ENCODE data around the gene OR2A5.

DNA sequence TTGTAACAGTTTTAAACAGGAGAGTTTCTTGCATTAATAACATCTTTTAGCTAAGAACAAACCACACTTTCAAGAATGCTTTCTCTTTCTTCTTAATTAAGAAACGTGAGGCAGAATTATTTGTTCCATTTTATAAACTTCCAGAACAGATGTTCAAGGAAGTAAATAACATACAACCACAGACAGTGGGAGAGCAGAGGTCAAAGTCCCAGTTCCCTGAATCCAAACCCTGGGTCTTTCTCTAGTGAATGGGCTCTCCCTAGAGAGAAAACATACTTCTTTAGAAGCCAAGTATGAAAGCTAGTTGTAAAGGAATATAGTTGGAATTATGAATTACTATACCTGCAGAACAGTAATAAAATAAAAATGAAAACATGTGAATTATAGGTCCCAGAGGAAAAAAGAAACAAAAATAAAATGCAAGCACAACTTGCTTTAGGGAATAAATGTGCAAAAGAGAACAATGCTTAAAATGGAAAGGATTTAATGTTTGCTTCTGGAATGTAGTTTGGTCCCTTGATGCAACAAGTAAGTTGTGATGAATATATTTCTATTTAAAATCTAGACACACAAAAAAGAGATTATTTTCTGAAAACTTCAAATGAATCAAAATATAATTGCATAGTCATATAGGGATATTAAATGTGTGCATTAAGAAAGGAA lies 42.6 kb upstream of the OR2A5 start:
- no peak for TF ChIP-seq POLR2A (IDR thresholded peaks at IDR 0.05)
- TF ChIP-seq, protein P1, sequence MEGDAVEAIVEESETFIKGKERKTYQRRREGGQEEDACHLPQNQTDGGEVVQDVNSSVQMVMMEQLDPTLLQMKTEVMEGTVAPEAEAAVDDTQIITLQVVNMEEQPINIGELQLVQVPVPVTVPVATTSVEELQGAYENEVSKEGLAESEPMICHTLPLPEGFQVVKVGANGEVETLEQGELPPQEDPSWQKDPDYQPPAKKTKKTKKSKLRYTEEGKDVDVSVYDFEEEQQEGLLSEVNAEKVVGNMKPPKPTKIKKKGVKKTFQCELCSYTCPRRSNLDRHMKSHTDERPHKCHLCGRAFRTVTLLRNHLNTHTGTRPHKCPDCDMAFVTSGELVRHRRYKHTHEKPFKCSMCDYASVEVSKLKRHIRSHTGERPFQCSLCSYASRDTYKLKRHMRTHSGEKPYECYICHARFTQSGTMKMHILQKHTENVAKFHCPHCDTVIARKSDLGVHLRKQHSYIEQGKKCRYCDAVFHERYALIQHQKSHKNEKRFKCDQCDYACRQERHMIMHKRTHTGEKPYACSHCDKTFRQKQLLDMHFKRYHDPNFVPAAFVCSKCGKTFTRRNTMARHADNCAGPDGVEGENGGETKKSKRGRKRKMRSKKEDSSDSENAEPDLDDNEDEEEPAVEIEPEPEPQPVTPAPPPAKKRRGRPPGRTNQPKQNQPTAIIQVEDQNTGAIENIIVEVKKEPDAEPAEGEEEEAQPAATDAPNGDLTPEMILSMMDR (IDR thresholded peaks at IDR 0.05 in 4 of 5, conservative IDR thresholded peaks at IDR 0.05 in 1 of 5), result no peak
